Measurements from ENCODE around the gene CTRB2. TPM values are rescaled to one million over a fixed set of nuclear protein-coding genes. Genes with fewer than 3 reads are reported as not detected.

The CTRB2 gene
- total RNA-seq, 1 donor from 2014 or later: not detected

DNA sequence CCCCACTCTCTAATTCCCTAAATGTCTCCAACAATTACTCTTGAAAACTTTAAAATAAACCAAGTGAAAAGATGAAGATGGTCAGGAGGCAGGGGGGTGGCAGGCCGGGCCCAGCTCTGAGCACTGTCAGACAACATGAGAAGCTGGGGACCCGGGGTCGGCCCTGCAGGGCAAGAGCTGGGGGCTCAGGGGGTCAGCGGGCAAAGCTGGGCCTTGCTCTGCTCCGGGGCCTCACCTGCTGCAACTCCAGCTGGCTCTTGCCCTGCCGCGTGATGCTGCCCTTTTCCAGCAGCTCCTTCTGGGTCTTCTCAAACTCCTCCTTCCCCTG lies 26.6 kb upstream of the CTRB2 start:
- Mint-ChIP-seq H3K9me3 (ENCODE audit: low read depth) (no peaks in the 10 kb centered on the region), H3K36me3 (ENCODE audit: low read depth) (peaks cover 31% of the 10 kb centered on the region), H3K27me3 (ENCODE audit: low read depth) (no peaks in the 10 kb centered on the region), H3K4me1 (ENCODE audit: low read depth) (peaks cover 38% of the 10 kb centered on the region), H3K27ac (ENCODE audit: unreplicated experiment) (peak overlapping the region; percentile 82), H3K4me3 (ENCODE audit: unreplicated experiment) (no peak overlapping the region)
- TF ChIP-seq CTCF (IDR thresholded peaks at IDR 0.05): no peak
- no peak for DNase-seq (ENCODE audit: low spot score)

DNA sequence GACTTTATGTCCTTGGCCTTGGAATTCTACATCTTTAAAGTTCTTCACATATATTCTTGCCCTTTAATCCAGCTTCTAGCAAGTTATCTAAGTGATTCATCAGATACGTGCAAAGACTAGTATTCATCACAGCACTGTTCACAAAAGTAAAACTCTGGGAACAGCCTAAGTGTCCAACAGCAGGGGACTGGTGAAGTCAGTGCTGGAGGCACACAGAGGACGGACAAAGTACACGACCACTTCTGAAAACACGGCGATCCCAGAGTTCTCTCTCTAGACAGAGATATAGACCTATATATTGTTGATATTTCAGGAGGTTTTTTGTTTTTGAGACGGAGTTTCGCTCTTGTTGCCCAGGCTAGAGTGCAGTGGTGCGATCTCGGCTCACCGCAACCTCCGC lies 24.6 kb upstream of the CTRB2 start:
- H3K4me3 Mint-ChIP-seq (ENCODE audit: unreplicated experiment): no peak overlapping the region

DNA sequence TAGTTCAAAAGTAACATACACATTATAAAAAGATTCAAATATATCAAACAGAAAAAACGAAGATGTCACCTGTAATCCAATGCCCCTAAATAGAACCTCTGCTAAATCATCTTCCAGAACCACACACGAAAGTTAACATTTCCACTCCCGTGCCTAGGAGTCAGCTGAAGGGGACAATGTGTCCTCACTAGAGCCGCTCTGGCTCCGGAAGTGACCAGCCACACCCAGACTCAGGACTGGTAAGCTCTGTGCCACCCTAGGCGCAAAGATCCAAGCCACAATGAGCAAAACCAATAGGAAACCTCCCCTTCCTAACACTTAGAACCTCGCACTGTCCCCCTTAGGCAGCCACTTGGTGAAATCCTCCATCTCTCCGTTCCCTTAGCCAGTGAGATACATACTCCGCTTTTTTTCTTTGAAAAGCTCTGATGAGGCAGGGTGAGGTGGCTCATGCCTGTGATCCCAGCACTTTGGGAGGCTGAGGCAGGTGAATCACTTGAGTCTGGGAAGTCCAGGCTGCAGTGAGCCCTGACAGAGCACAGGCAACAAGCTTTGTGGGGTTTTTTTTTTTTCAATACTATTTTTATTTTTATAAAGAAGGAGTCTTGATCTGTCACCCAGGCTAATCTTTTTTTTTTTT lies 23.6 kb upstream of the CTRB2 start:
- no peak for TF ChIP-seq CTCF (IDR thresholded peaks at IDR 0.05)
- Mint-ChIP-seq H3K4me1 (ENCODE audit: low read depth) (peaks cover 23% of the 10 kb centered on the region), H3K27me3 (ENCODE audit: low read depth) (no peaks in the 10 kb centered on the region), H3K9me3 (ENCODE audit: low read depth) (no peaks in the 10 kb centered on the region), H3K4me3 (ENCODE audit: unreplicated experiment) (no peak overlapping the region), H3K27ac (ENCODE audit: unreplicated experiment) (peak overlapping the region; percentile 23), H3K36me3 (ENCODE audit: low read depth) (peaks cover 30% of the 10 kb centered on the region)
- no peak for DNase-seq (ENCODE audit: low spot score)

More for the DNA sequence above, 24.6 kb upstream of the CTRB2 start:
- Mint-ChIP-seq H3K4me1 (ENCODE audit: low read depth) (peaks cover 26% of the 10 kb centered on the region), H3K27me3 (ENCODE audit: low read depth) (no peaks in the 10 kb centered on the region), H3K36me3 (ENCODE audit: low read depth) (peaks cover 34% of the 10 kb centered on the region), H3K27ac (ENCODE audit: unreplicated experiment) (peak overlapping the region; percentile 4), H3K9me3 (ENCODE audit: low read depth) (no peaks in the 10 kb centered on the region)
- no peak for TF ChIP-seq CTCF (IDR thresholded peaks at IDR 0.05)
- no peak for DNase-seq (ENCODE audit: low spot score)

- Mint-ChIP-seq H3K36me3 (ENCODE audit: low read depth) (peaks cover 29% of the 10 kb centered on the region), H3K27ac (ENCODE audit: unreplicated experiment) (no peak overlapping the region), H3K27me3 (ENCODE audit: low read depth) (no peaks in the 10 kb centered on the region), H3K4me1 (ENCODE audit: low read depth) (peaks cover 18% of the 10 kb centered on the region), H3K9me3 (ENCODE audit: low read depth) (no peaks in the 10 kb centered on the region), H3K4me3 (ENCODE audit: unreplicated experiment) (no peak overlapping the region)
- TF ChIP-seq CTCF (IDR thresholded peaks at IDR 0.05): no peak
- DNase-seq (ENCODE audit: low spot score): peak; percentile 90
These were observed 22.4 kb upstream of the CTRB2 start for GRCh38 chr16:75229172-75230031.

GRCh38 chr16:75228143-75228976 lies 21.4 kb upstream of the CTRB2 start:
- Mint-ChIP-seq H3K4me1 (ENCODE audit: low read depth) (peaks cover 11% of the 10 kb centered on the region), H3K4me3 (ENCODE audit: unreplicated experiment) (no peak overlapping the region), H3K36me3 (ENCODE audit: low read depth) (peaks cover 27% of the 10 kb centered on the region), H3K27ac (ENCODE audit: unreplicated experiment) (no peak overlapping the region), H3K27me3 (ENCODE audit: low read depth) (no peaks in the 10 kb centered on the region), H3K9me3 (ENCODE audit: low read depth) (no peaks in the 10 kb centered on the region)
- no peak for DNase-seq (ENCODE audit: low spot score)
- TF ChIP-seq CTCF (IDR thresholded peaks at IDR 0.05): no peak
